ENCODE data around the gene TCEA2. TPM values are rescaled to one million over a fixed set of nuclear protein-coding genes. Genes with fewer than 3 reads are reported as not detected.

TCEA2 gene
- total and polyA plus RNA-seq, 9 of the 15 experiments (the other 6 are each of a cell fraction or from before 2014, with no cell fraction given) = 1.4 to 28.7 (median 5.4) TPM

GRCh38 chr20:64107736-64108457 is 44.9 kb downstream of the TCEA2 start (continued):
- TF ChIP-seq SPI1 (IDR thresholded peaks at IDR 0.05; ENCODE audit: borderline replicate concordance, low read depth, low read length) (peak; percentile 95), POLR2B (IDR thresholded peaks at IDR 0.05; ENCODE audit: low read depth, partially characterized antibody) (no peak), MAZ (CRISPR knock-in tag; conservative IDR thresholded peaks at IDR 0.05 in 1 of 2, IDR thresholded peaks at IDR 0.05 in 1 of 2) (no peak), SP1 (CRISPR knock-in tag; IDR thresholded peaks at IDR 0.05) (no peak), ZNF217 (CRISPR knock-in tag; IDR thresholded peaks at IDR 0.05) (no peak)

GRCh38 chr20:64108731-64109681 is 46.0 kb downstream of the TCEA2 start:
- H3K9ac ChIP-seq (ENCODE audit: insufficient read depth in 1 of 2, low read depth in 2 of 2, low read length in 2 of 2) = peak overlapping the region in 1 of 2 experiments; percentile 35; a peak in 2 of 4 replicates
- no peak overlapping the region for H3K4me3 ChIP-seq
- peaks cover 12% of the 10 kb centered on the region; the same call in 1 of the 2 replicates for H4K20me1 ChIP-seq (replicated peaks; ENCODE audit: control insufficient read depth, insufficient read depth, low read length)
- in situ Hi-C loops (cut with MboI) (no loop called here), intact Hi-C loops (cut with micrococcal nuclease) (no loop called here)
- DNase-seq (ENCODE audit: extremely low read depth in 1 of 4, low spot score in 3 of 4) (no peak), FAIRE-seq (no peak), ATAC-seq (no peak)
- POLR2A ChIA-PET = interaction anchor here (0.6 kb wide), 1 partner anchor 25 kb away, joined by 3 read pairs; no protein-coding TSS in a partner anchor
- no peaks in the 10 kb centered on the region for H3K79me2 ChIP-seq (ENCODE audit: control insufficient read depth, insufficient read depth, low read length)
- CTCF ChIA-PET (ENCODE audit: low intra/inter-chr PET ratio) = no interaction called here
- H3K27ac ChIP-seq (ENCODE audit: extremely low read depth, low read depth, low read length) = no peak overlapping the region
- peaks cover 0 to 43% of the 10 kb centered on the region in 2 experiments; a peak in 3 of 5 replicates for H3K4me1 ChIP-seq (replicated peaks in 1 of 2; ENCODE audit: control insufficient read depth in 2 of 2, insufficient read depth in 2 of 2, low read length in 2 of 2)
- WGBS (ENCODE audit: insufficient coverage, low coverage, missing lambda C conversion rate) = 7% methylated on average over 25 of the region's 26 CpGs
- H3K4me2 ChIP-seq (ENCODE audit: insufficient read depth, low read length) = no peak overlapping the region
- peaks cover 39 to 84% of the 10 kb centered on the region in 2 experiments; a peak in 4 of 5 replicates for H3K27me3 ChIP-seq (ENCODE audit: control insufficient read depth in 2 of 2, insufficient read depth in 2 of 2, low read length in 2 of 2)
- no peaks in the 10 kb centered on the region for H3K36me3 ChIP-seq (ENCODE audit: control insufficient read depth, insufficient read depth, low read length)
- no peak overlapping the region for H2AFZ ChIP-seq (ENCODE audit: low read depth, low read length)
- no TSS peak for BruUV-seq (replicated peaks)
- no peaks in the 10 kb centered on the region for H3K9me3 ChIP-seq (replicated peaks; ENCODE audit: control insufficient read depth, insufficient read depth, low read depth, low read length)
- H3K9me1 ChIP-seq (ENCODE audit: control insufficient read depth, insufficient read depth, low read length) = peaks cover 2% of the 10 kb centered on the region
- TF ChIP-seq SRSF9 (IDR thresholded peaks at IDR 0.05; ENCODE audit: borderline replicate concordance, low read depth, low read length) (no peak), XRCC4 (IDR thresholded peaks at IDR 0.05; ENCODE audit: extremely low read depth, insufficient read depth, insufficient read length) (no peak), ESRRA (IDR thresholded peaks at IDR 0.05; ENCODE audit: borderline replicate concordance, low read depth) (no peak), ASH1L (IDR thresholded peaks at IDR 0.05; ENCODE audit: borderline replicate concordance, low read depth, partially characterized antibody) (no peak), MTA1 (IDR thresholded peaks at IDR 0.05; ENCODE audit: borderline replicate concordance) (no peak), TFAM (CRISPR knock-in tag; conservative IDR thresholded peaks at IDR 0.05) (no peak), ZNF316 (IDR thresholded peaks at IDR 0.05) (no peak), TEAD1 (CRISPR knock-in tag; IDR thresholded peaks at IDR 0.05) (no peak), CTCFL (IDR thresholded peaks at IDR 0.05; ENCODE audit: borderline replicate concordance, insufficient read depth, low read depth, low read length, poor library complexity, severe bottlenecking) (no peak), ATF1 (CRISPR knock-in tag; IDR thresholded peaks at IDR 0.05) (no peak), ATF1 (tag; IDR thresholded peaks at IDR 0.05) (no peak), ZNF551 (CRISPR knock-in tag; IDR thresholded peaks at IDR 0.05) (no peak), CBX5 (IDR thresholded peaks at IDR 0.05; ENCODE audit: borderline replicate concordance, low read depth) (no peak)
